HEK293 (cell line): ENCODE measurements around the gene MCTP1.

ENCODE experiments used
- CTCF ChIA-PET: fragments of 350-600 bp; formaldehyde crosslinking; extraction: SDS; loops from one replicate; lab custom pipeline; 2021; ENCODE audit warnings: antibody characterized with exemption; lab: Yijun Ruan, JAX
- POLR2A ChIA-PET: fragments of 300-600 bp; formaldehyde crosslinking; extraction: SDS; loops from one replicate; lab custom pipeline; 2020; ENCODE audit warnings: antibody characterized with exemption, inconsistent platforms; lab: Yijun Ruan, JAX
- H3K27ac ChIP-seq: fragments of 200-500 bp; sonication (Bioruptor generic); 2 replicates; pipeline ENCODE4 v1.5.1; 2014; ENCODE audit warnings: low read depth, low read length, control low read depth, inconsistent platforms; ENCODE audit errors: extremely low read depth
- H3K36me3 ChIP-seq, 2 experiments: fragments of 200-500 bp in 1 of 2; sonication (Bioruptor generic) in 1 of 2; 1 replicate in 1 of 2; 2 replicates in 1 of 2; pipeline ENCODE4 v1.5.1; 2014 to 2017; ENCODE audit warnings: inconsistent platforms in 2 of 2, low read length in 2 of 2; ENCODE audit not compliant: control insufficient read depth in 2 of 2, insufficient read depth in 1 of 2
- H3K4me1 ChIP-seq: fragments of 200-500 bp; sonication (Bioruptor generic); 2 replicates; pipeline ENCODE4 v1.5.1; 2014; ENCODE audit warnings: mild to moderate bottlenecking, low read length, inconsistent platforms; ENCODE audit not compliant: control insufficient read depth, insufficient read depth
- H3K4me3 ChIP-seq: 2 replicates; pipeline ENCODE4 v1.5.1; 2011; ENCODE audit warnings: low read depth, mild to moderate bottlenecking, control low read depth, low read length, moderate library complexity
- H3K9me3 ChIP-seq: fragments of 200-500 bp; sonication (Bioruptor generic); 2 replicates; pipeline ENCODE4 v1.5.1; 2014; ENCODE audit warnings: low read depth, low read length, inconsistent platforms; ENCODE audit not compliant: control insufficient read depth, insufficient read depth
- IKZF3 ChIP-seq: fragments of 450-650 bp; IDR thresholded peaks from 2 replicates; pipeline ENCODE4 v1.5.0; 2018; ENCODE audit warnings: missing biosample characterization, mild to moderate bottlenecking, missing genetic modification characterization, moderate library complexity
- KLF8 ChIP-seq: fragments of 450-650 bp; formaldehyde crosslinking; IDR thresholded peaks from 2 replicates; pipeline ENCODE4 v1.5.1; 2016; ENCODE audit warnings: missing biosample characterization, missing genetic modification characterization
- PRDM4 ChIP-seq: fragments of 450-650 bp; formaldehyde crosslinking; IDR thresholded peaks from 2 replicates; pipeline ENCODE4 v1.5.1; 2017; ENCODE audit warnings: missing biosample characterization, missing genetic modification characterization
- SP2 ChIP-seq: fragments of 450-650 bp; formaldehyde crosslinking; IDR thresholded peaks from 2 replicates; pipeline ENCODE4 v1.5.1; 2016; ENCODE audit warnings: missing biosample characterization, missing genetic modification characterization
- ZBTB17 ChIP-seq: fragments of 450-650 bp; formaldehyde crosslinking; IDR thresholded peaks from 2 replicates; pipeline ENCODE4 v1.5.1; 2016; ENCODE audit warnings: missing biosample characterization, missing genetic modification characterization
- ZFHX2 ChIP-seq: fragments of 450-650 bp; formaldehyde crosslinking; conservative IDR thresholded peaks from 2 replicates; pipeline ENCODE4 v1.5.1; 2016; ENCODE audit warnings: missing biosample characterization, missing genetic modification characterization
- ZNF16 ChIP-seq: fragments of 450-650 bp; formaldehyde crosslinking; IDR thresholded peaks from 2 replicates; pipeline ENCODE4 v1.5.1; 2016; ENCODE audit warnings: low read depth, missing biosample characterization, missing genetic modification characterization
- ZNF169 ChIP-seq: fragments of 450-650 bp; formaldehyde crosslinking; IDR thresholded peaks from 2 replicates; pipeline ENCODE4 v1.5.1; 2016; ENCODE audit warnings: missing biosample characterization, missing genetic modification characterization
- ZNF335 ChIP-seq: fragments of 450-650 bp; formaldehyde crosslinking; conservative IDR thresholded peaks from 2 replicates; pipeline ENCODE4 v1.5.1; 2016; ENCODE audit warnings: missing biosample characterization, missing genetic modification characterization
- ZNF341 ChIP-seq: fragments of 450-650 bp; formaldehyde crosslinking; IDR thresholded peaks from 2 replicates; pipeline ENCODE4; 2016; ENCODE audit warnings: low read depth, missing biosample characterization, missing genetic modification characterization
- ZNF473 ChIP-seq: fragments of 450-650 bp; formaldehyde crosslinking; IDR thresholded peaks from 2 replicates; pipeline ENCODE4 v1.5.1; 2017; ENCODE audit warnings: missing biosample characterization, missing genetic modification characterization
- ZNF513 ChIP-seq: fragments of 450-650 bp; IDR thresholded peaks from 2 replicates; pipeline ENCODE4 v1.5.1; 2018; ENCODE audit warnings: missing biosample characterization, missing genetic modification characterization
- ZNF529 ChIP-seq: fragments of 450-650 bp; formaldehyde crosslinking; IDR thresholded peaks from 2 replicates; pipeline ENCODE4 v1.5.1; 2017; ENCODE audit warnings: missing genetic modification characterization, missing biosample characterization; ENCODE audit not compliant: insufficient replicate concordance
- ZNF624 ChIP-seq: fragments of 450-650 bp; formaldehyde crosslinking; IDR thresholded peaks from 2 replicates; pipeline ENCODE4 v1.5.1; 2017; ENCODE audit warnings: missing biosample characterization, missing genetic modification characterization
- ZNF626 ChIP-seq: fragments of 450-650 bp; sonication (Bioruptor Pico); formaldehyde crosslinking; IDR thresholded peaks from 2 replicates; pipeline ENCODE4 v1.5.1; 2018; ENCODE audit warnings: missing biosample characterization, missing genetic modification characterization, inconsistent platforms
- ZNF792 ChIP-seq: fragments of 450-650 bp; formaldehyde crosslinking; IDR thresholded peaks from 2 replicates; pipeline ENCODE4 v1.5.1; 2016; ENCODE audit warnings: missing biosample characterization, missing genetic modification characterization
- TF ChIP-seq, protein P1 (sequence below): fragments of 450-650 bp; formaldehyde crosslinking; IDR thresholded peaks from 2 replicates; pipeline ENCODE4 v1.5.1; 2016; ENCODE audit warnings: missing biosample characterization, missing genetic modification characterization
- TF ChIP-seq, protein P2 (sequence below): fragments of 450-650 bp; formaldehyde crosslinking; IDR thresholded peaks from 2 replicates; pipeline ENCODE4 v1.5.1; 2017; ENCODE audit warnings: missing biosample characterization, missing genetic modification characterization

The MCTP1 gene

DNA sequence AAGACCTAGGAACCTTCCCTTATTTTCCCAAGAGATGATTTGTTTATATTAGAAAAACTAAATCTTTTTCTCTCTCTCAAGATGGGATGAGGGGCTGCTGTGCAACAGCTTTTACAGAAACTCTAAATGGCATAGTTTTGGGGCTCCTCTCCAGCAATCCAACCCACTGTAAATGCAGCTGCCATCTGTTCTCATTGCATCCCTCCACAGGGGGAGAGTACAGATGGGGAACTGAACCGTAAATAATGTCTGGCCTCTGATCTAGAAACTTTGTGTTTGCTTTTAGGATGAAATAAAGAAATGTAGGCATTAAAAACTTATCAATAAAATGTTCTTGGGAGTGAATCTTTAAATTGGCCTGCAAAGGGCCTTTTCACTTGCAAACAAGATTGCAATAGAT is 291.4 kb downstream of the MCTP1 start (continued):
- TF ChIP-seq, protein P1, sequence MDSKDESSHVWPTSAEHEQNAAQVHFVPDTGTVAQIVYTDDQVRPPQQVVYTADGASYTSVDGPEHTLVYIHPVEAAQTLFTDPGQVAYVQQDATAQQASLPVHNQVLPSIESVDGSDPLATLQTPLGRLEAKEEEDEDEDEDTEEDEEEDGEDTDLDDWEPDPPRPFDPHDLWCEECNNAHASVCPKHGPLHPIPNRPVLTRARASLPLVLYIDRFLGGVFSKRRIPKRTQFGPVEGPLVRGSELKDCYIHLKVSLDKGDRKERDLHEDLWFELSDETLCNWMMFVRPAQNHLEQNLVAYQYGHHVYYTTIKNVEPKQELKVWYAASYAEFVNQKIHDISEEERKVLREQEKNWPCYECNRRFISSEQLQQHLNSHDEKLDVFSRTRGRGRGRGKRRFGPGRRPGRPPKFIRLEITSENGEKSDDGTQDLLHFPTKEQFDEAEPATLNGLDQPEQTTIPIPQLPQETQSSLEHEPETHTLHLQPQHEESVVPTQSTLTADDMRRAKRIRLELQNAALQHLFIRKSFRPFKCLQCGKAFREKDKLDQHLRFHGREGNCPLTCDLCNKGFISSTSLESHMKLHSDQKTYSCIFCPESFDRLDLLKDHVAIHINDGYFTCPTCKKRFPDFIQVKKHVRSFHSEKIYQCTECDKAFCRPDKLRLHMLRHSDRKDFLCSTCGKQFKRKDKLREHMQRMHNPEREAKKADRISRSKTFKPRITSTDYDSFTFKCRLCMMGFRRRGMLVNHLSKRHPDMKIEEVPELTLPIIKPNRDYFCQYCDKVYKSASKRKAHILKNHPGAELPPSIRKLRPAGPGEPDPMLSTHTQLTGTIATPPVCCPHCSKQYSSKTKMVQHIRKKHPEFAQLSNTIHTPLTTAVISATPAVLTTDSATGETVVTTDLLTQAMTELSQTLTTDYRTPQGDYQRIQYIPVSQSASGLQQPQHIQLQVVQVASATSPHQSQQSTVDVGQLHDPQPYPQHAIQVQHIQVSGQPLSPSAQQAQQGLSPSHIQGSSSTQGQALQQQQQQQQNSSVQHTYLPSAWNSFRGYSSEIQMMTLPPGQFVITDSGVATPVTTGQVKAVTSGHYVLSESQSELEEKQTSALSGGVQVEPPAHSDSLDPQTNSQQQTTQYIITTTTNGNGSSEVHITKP (tag by site-specific recombination), result no peak

- H3K36me3 ChIP-seq, result no peaks in the 10 kb centered on the region
- no peaks in the 10 kb centered on the region for H3K9me3 ChIP-seq
- POLR2A ChIA-PET, result no interaction called here
- H3K4me1 ChIP-seq, result no peaks in the 10 kb centered on the region
- H3K4me3 ChIP-seq, result no peak overlapping the region
- TF ChIP-seq ZNF513 (tag by site-specific recombination) (0 out of 2 replicates have a peak, but pooled peaks have one; percentile 1), ZNF169 (tag by site-specific recombination) (no peak)
- H3K27ac ChIP-seq, result no peak overlapping the region
- CTCF ChIA-PET, result no interaction called here
These were observed 292.6 kb downstream of the MCTP1 start for GRCh38 chr5:94992325-94992724.

- no peaks in the 10 kb centered on the region for H3K4me1 ChIP-seq
- H3K27ac ChIP-seq, result no peak overlapping the region
- no peak overlapping the region for H3K4me3 ChIP-seq
- H3K9me3 ChIP-seq, result no peaks in the 10 kb centered on the region
- H3K36me3 ChIP-seq, result no peaks in the 10 kb centered on the region
- ChIA-PET CTCF (no interaction called here), POLR2A (no interaction called here)
- no peak for TF ChIP-seq ZNF16 (tag by site-specific recombination)
- no peak for TF ChIP-seq ZNF335 (tag by site-specific recombination)
- TF ChIP-seq KLF8 (tag by site-specific recombination), result no peak
- no peak for TF ChIP-seq SP2 (tag by site-specific recombination)
- no peak for TF ChIP-seq ZNF626
- no peak for TF ChIP-seq IKZF3 (tag by site-specific recombination)
- TF ChIP-seq ZFHX2 (tag by site-specific recombination), result no peak
- TF ChIP-seq ZNF624 (tag by site-specific recombination), result no peak
- no peak for TF ChIP-seq ZNF473 (tag by site-specific recombination)
- TF ChIP-seq PRDM4 (tag by site-specific recombination), result no peak
- no peak for TF ChIP-seq ZNF341 (tag by site-specific recombination)
- no peak for TF ChIP-seq ZNF529 (tag by site-specific recombination)
- TF ChIP-seq ZNF792 (tag by site-specific recombination), result no peak
- TF ChIP-seq ZBTB17 (tag by site-specific recombination), result no peak
- TF ChIP-seq, protein P2, sequence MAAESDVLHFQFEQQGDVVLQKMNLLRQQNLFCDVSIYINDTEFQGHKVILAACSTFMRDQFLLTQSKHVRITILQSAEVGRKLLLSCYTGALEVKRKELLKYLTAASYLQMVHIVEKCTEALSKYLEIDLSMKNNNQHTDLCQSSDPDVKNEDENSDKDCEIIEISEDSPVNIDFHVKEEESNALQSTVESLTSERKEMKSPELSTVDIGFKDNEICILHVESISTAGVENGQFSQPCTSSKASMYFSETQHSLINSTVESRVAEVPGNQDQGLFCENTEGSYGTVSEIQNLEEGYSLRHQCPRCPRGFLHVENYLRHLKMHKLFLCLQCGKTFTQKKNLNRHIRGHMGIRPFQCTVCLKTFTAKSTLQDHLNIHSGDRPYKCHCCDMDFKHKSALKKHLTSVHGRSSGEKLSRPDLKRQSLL (tag by site-specific recombination), result no peak
These were observed 300.9 kb downstream of the MCTP1 start for GRCh38 chr5:94983861-94984535.
